B cell (primary cell): ENCODE measurements around the gene GPR137B.

Experiments used
- CTCF ChIP-seq: fragments of 200-600 bp; IDR thresholded peaks from one replicate; pipeline ENCODE4 v1.8.0; 2022; ENCODE audit warnings: antibody characterized with exemption, mild to moderate bottlenecking
- EZH2 ChIP-seq: IDR thresholded peaks from 2 replicates; pipeline ENCODE4 v1.6.1; 2012; ENCODE audit warnings: borderline replicate concordance, low read depth, mild to moderate bottlenecking, moderate library complexity, low read length; ENCODE audit not compliant: insufficient read depth, poor library complexity, severe bottlenecking

GRCh38 chr1:236163463-236164153 lies 21.3 kb downstream of the GPR137B start:
- TF ChIP-seq CTCF = no peak
- no peak for TF ChIP-seq EZH2
